Activated CD4-positive, alpha-beta memory T cell treated with anti-CD3 and anti-CD28 coated beads, Interleukin-2, amount 10 ng/mL, durations not matched to agents 7 days and 5 days (primary cell): ENCODE data around the gene EMP3. TPM values are rescaled to one million over a fixed set of nuclear protein-coding genes. Genes with fewer than 3 reads are reported as not detected.
"Not testable (repeated sequence)": the region's sequence is repeated elsewhere in the genome, so short reads cannot be mapped to it uniquely, and the experiment has no call there.

Experiments
- CTCF ChIA-PET: fragments of 350-600 bp; sonication (Branson Sonifier 250); formaldehyde crosslinking; loops from one replicate; lab custom pipeline; 2021; ENCODE audit warnings: antibody characterized with exemption, inconsistent platforms; lab: Charles Lee
- POLR2A ChIA-PET: fragments of 350-600 bp; sonication (Branson Sonifier 250); formaldehyde crosslinking; loops from one replicate; lab custom pipeline; 2021; ENCODE audit warnings: antibody characterized with exemption; lab: Charles Lee
- DNase-seq: peaks from one replicate; pipeline ENCODE4 v3.0.0-alpha.2; 2020
- H3K27ac Mint-ChIP-seq: one replicate; pipeline ENCODE4 v1.8.0; 2021; ENCODE audit warnings: mild to moderate bottlenecking, mixed read lengths
- H3K27me3 Mint-ChIP-seq: one replicate; pipeline ENCODE4 v1.8.0; 2021; ENCODE audit warnings: mixed read lengths
- H3K36me3 Mint-ChIP-seq: one replicate; pipeline ENCODE4 v1.8.0; 2021; ENCODE audit warnings: low read depth, mixed read lengths
- H3K4me1 Mint-ChIP-seq: one replicate; pipeline ENCODE4 v1.8.0; 2021; ENCODE audit warnings: mixed read lengths
- H3K4me3 Mint-ChIP-seq: one replicate; pipeline ENCODE4 v1.8.0; 2021; ENCODE audit warnings: mild to moderate bottlenecking, mixed read lengths
- H3K9me3 Mint-ChIP-seq: one replicate; pipeline ENCODE4 v1.8.0; 2021; ENCODE audit warnings: mixed read lengths
- total RNA-seq, 2 experiments: library from RNA; stranded (reverse); gene quantifications; one replicate each; pipeline ENCODE4 v1.2.3, GENCODE V29; 2021

EMP3 gene
- total RNA-seq, 2 experiments from 2014 or later = 418 to 447 TPM

DNA sequence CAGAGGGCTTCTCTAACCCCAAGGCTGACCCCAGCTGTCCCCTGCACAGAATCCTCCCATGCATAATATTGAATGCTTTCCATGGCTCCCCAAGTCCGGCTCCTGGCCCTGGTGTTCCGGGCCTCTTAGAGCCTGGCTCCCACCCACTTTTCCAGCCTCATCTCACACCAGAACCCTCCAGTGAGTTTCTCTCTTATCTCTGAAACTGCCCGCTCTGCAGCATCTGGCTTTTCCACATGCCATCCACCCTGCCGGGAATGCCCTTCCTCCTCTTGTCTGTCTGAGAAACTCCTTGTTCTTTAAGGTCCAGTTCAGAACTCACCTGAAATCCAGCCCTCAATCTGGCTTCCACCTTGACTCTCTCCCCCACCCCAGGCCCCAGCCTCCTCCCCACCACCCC is 45.6 kb downstream of the EMP3 start:
- H3K27ac Mint-ChIP-seq = no peak overlapping the region
- POLR2A ChIA-PET = no interaction called here

DNA sequence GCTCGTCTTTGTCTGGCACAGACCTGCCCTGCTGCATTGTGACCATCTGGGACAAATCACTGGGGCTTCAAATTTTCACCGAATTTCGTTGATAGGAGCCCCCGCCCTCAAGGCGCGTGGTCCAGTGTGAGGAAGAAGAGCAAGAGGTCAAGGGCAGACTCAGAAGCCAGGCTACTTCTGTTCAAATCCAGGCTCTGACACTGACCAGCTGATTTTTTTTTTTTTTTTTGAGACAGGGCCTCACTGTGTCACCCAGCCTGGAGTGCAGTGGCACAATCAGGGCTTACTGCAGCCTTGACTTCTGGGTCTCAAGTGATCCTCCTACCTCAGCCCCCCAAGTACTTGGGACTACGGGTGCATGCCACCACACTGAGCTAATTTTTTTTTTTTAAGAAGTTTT is 46.0 kb downstream of the EMP3 start:
- no peak for DNase-seq
- H3K9me3 Mint-ChIP-seq = no peaks in the 10 kb centered on the region
- no peaks in the 10 kb centered on the region for H3K27me3 Mint-ChIP-seq
- POLR2A ChIA-PET = interaction anchor here (1.0 kb wide), 1 partner anchor 8 kb away, joined by 3 read pairs; the partner anchor contains the start of gene TMEM143
- CTCF ChIA-PET = interaction anchor here (0.7 to 1.1 kb wide), 2 partner anchors 20 to 39 kb away, joined by 3 to 4 read pairs; partner anchors contain the start of gene KDELR1
- H3K4me1 Mint-ChIP-seq = no peaks in the 10 kb centered on the region
- no peak overlapping the region for H3K4me3 Mint-ChIP-seq
- H3K36me3 Mint-ChIP-seq = no peaks in the 10 kb centered on the region
- H3K27ac Mint-ChIP-seq = no peak overlapping the region

More for the DNA sequence above, 45.6 kb downstream of the EMP3 start:
- no peaks in the 10 kb centered on the region for H3K4me1 Mint-ChIP-seq
- CTCF ChIA-PET = no interaction called here
- H3K27me3 Mint-ChIP-seq = no peaks in the 10 kb centered on the region
- H3K4me3 Mint-ChIP-seq = no peak overlapping the region
- H3K9me3 Mint-ChIP-seq = no peaks in the 10 kb centered on the region
- H3K36me3 Mint-ChIP-seq = no peaks in the 10 kb centered on the region
- DNase-seq = no peak

DNA sequence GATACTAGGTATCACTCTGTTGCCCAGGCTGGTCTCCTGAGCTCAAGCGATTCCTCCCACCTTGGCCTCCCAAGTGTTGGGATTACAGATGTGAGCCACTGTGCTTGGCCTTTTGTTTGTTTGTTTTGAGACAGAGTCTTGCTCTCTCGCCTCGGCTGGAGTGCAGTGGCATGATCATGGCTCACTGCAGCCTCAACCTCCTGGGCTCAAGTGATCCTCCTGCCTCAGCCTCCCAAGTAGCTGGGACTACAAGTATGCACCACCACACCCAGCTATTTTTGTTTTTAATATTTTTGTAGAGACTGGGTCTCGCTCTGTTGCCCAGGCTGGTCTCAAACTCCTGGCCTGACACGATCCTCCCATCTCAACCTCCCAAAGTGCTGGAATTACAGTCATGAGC is 46.4 kb downstream of the EMP3 start:
- not testable (repeated sequence) for DNase-seq, H3K27me3 Mint-ChIP-seq, H3K4me3 Mint-ChIP-seq, H3K4me1 Mint-ChIP-seq, H3K27ac Mint-ChIP-seq, H3K9me3 Mint-ChIP-seq, H3K36me3 Mint-ChIP-seq
- ChIA-PET CTCF (interaction anchor here (0.7 to 1.1 kb wide), 2 partner anchors 20 to 39 kb away, joined by 3 to 4 read pairs; partner anchors contain the start of gene KDELR1), POLR2A (interaction anchor here (1.0 kb wide), 1 partner anchor 8 kb away, joined by 3 read pairs; the partner anchor contains the start of gene TMEM143)

GRCh38 chr19:48372904-48373303 is 47.6 kb downstream of the EMP3 start:
- no peaks in the 10 kb centered on the region for H3K9me3 Mint-ChIP-seq
- no peak overlapping the region for H3K27ac Mint-ChIP-seq
- ChIA-PET CTCF (interaction anchor here (0.9 kb wide), 1 partner anchor 19 kb away, joined by 4 read pairs; the partner anchor contains the start of gene KDELR1), POLR2A (interaction anchor here (1.9 kb wide), 1 partner anchor 9 kb away, joined by 8 read pairs; the partner anchor contains the start of genes SYNGR4 and TMEM143)
- H3K27me3 Mint-ChIP-seq = no peaks in the 10 kb centered on the region
- DNase-seq = no peak
- no peaks in the 10 kb centered on the region for H3K36me3 Mint-ChIP-seq
- H3K4me3 Mint-ChIP-seq = no peak overlapping the region
- no peaks in the 10 kb centered on the region for H3K4me1 Mint-ChIP-seq

GRCh38 chr19:48373567-48373966 is 48.2 kb downstream of the EMP3 start:
- no peak for DNase-seq
- Mint-ChIP-seq H3K27me3 (no peaks in the 10 kb centered on the region), H3K36me3 (no peaks in the 10 kb centered on the region), H3K4me1 (no peaks in the 10 kb centered on the region), H3K9me3 (no peaks in the 10 kb centered on the region), H3K4me3 (no peak overlapping the region), H3K27ac (no peak overlapping the region)
- ChIA-PET CTCF (interaction anchor here (0.9 kb wide), 1 partner anchor 18 kb away, joined by 4 read pairs; the partner anchor contains the start of gene KDELR1), POLR2A (interaction anchor here (1.9 kb wide), 1 partner anchor 10 kb away, joined by 8 read pairs; the partner anchor contains the start of genes SYNGR4 and TMEM143)

GRCh38 chr19:48378194-48378570 is 52.8 kb downstream of the EMP3 start:
- no peak for DNase-seq
- H3K27ac Mint-ChIP-seq = no peak overlapping the region
- no peaks in the 10 kb centered on the region for H3K27me3 Mint-ChIP-seq
- CTCF ChIA-PET = interaction anchor here (0.7 kb wide), 1 partner anchor 36 kb away, joined by 4 read pairs; no protein-coding TSS in a partner anchor
- H3K4me1 Mint-ChIP-seq = no peaks in the 10 kb centered on the region
- H3K36me3 Mint-ChIP-seq = peaks cover 15% of the 10 kb centered on the region
- POLR2A ChIA-PET = no interaction called here
- H3K4me3 Mint-ChIP-seq = no peak overlapping the region
- no peaks in the 10 kb centered on the region for H3K9me3 Mint-ChIP-seq

GRCh38 chr19:48379058-48379457 is 53.7 kb downstream of the EMP3 start:
- no peaks in the 10 kb centered on the region for H3K9me3 Mint-ChIP-seq
- H3K27me3 Mint-ChIP-seq = no peaks in the 10 kb centered on the region
- DNase-seq = no peak
- H3K4me3 Mint-ChIP-seq = no peak overlapping the region
- ChIA-PET CTCF (interaction anchor here (0.8 kb wide), 1 partner anchor 65 kb away, joined by 3 read pairs; no protein-coding TSS in a partner anchor), POLR2A (interaction anchor here (0.6 kb wide), 1 partner anchor 45 kb away, joined by 3 read pairs; no protein-coding TSS in a partner anchor)
- peaks cover 22% of the 10 kb centered on the region for H3K36me3 Mint-ChIP-seq
- H3K4me1 Mint-ChIP-seq = no peaks in the 10 kb centered on the region
- no peak overlapping the region for H3K27ac Mint-ChIP-seq

Other genes with a start within 250 kb of the EMP3 start
- 10 to 100 TPM; 10.8 to 11.5 TPM for gene PLA2G4C, start 214.7 kb upstream of the EMP3 start, total RNA-seq
- 100 to 1,000 TPM; 137 to 146 TPM for gene LIG1, start 155.2 kb upstream of the EMP3 start, total RNA-seq
- gene ZSWIM9, start 154.9 kb upstream of the EMP3 start, total RNA-seq = 1 to 10 TPM; 7.0 to 7.8 TPM
- 100 to 1,000 TPM; 247 to 253 TPM for gene CARD8, start 69.6 kb upstream of the EMP3 start, total RNA-seq
- under 1 TPM; 0.15 to 0.20 TPM for gene ZNF114, start 55.5 kb upstream of the EMP3 start, total RNA-seq
- 10 to 100 TPM; 17.4 to 18.2 TPM for gene TMEM143, start 38.4 kb downstream of the EMP3 start, total RNA-seq
- gene SYNGR4, start 38.8 kb downstream of the EMP3 start, total RNA-seq = under 1 TPM in 1 of 2 experiments, not detected in 1; 0.28 TPM
- 10 to 100 TPM; 91.8 to 94.4 TPM for gene KDELR1, start 66.0 kb downstream of the EMP3 start, total RNA-seq
- under 1 TPM; 0.18 TPM for gene GRIN2D, start 68.1 kb downstream of the EMP3 start, total RNA-seq
- 10 to 100 TPM; 25.6 to 27.1 TPM for gene GRWD1, start 120.4 kb downstream of the EMP3 start, total RNA-seq
- under 1 TPM; 0.73 to 0.86 TPM for gene KCNJ14, start 130.0 kb downstream of the EMP3 start, total RNA-seq
- 10 to 100 TPM; 53.2 to 55.3 TPM for gene CYTH2, start 143.8 kb downstream of the EMP3 start, total RNA-seq
- 1 to 10 TPM; 3.8 to 5.4 TPM for gene LMTK3, start 186.3 kb downstream of the EMP3 start, total RNA-seq
- gene SULT2B1, start 226.6 kb downstream of the EMP3 start, total RNA-seq = not detected